Ascending aorta (tissue), 2 donors: Measurements from ENCODE around the gene MAP3K13. TPM values are rescaled to one million over a fixed set of nuclear protein-coding genes. Genes with fewer than 3 reads are reported as not detected.
A peak's percentile ranks its signal among the peaks of the same experiment; 100 is the strongest.

ENCODE experiments used
- DNase-seq, 2 donors: peaks; one replicate each; pipeline ENCODE4 v3.0.0-alpha.2; 2019; ENCODE audit warnings: low spot score in 2 of 2
- H3K27ac ChIP-seq, 2 donors: fragments of 200-600 bp; sonication (generic); one replicate each; pipeline ENCODE4 v1.5.1; 2016 to 2017; ENCODE audit warnings: mild to moderate bottlenecking in 1 of 2
- H3K27me3 ChIP-seq: fragments of 200-600 bp; sonication (generic); one replicate; pipeline ENCODE4 v1.5.1; 2017
- H3K36me3 ChIP-seq, 2 donors: fragments of 200-600 bp; sonication (generic); one replicate each; pipeline ENCODE4 v1.5.1; 2016
- H3K4me1 ChIP-seq, 2 donors: fragments of 200-600 bp; sonication (generic); one replicate each; pipeline ENCODE4 v1.5.1; 2016 to 2017; ENCODE audit warnings: mild to moderate bottlenecking in 1 of 2
- H3K4me3 ChIP-seq, 2 donors: fragments of 200-600 bp; sonication (generic); one replicate each; pipeline ENCODE4 v1.5.1; 2016 to 2017; ENCODE audit warnings: mild to moderate bottlenecking in 1 of 2
- H3K9me3 ChIP-seq, 2 donors: fragments of 200-600 bp; sonication (generic); one replicate each; pipeline ENCODE4 v1.5.1; 2016
- intact Hi-C: fragments of 100-400 bp; cut with DNase I; formaldehyde crosslinking; loops from one replicate; pipeline ENCODE4 v1.15.1; 2023
- total RNA-seq: library from RNA; depleted of rRNA; stranded (reverse); fragments of >200 nt; gene quantifications from one replicate; pipeline ENCODE4 v1.1.0, GENCODE V29; 2016
- TF ChIP-seq, protein P1 (sequence below), 3 experiments: fragments of 200-600 bp in 2 of 3; fragments of 450-650 bp in 1 of 3; sonication (generic) in 2 of 3; IDR thresholded peaks; one replicate each; pipeline ENCODE4 v1.5.1; 2016 to 2019; ENCODE audit warnings: antibody characterized with exemption in 3 of 3, mild to moderate bottlenecking in 1 of 3, moderate library complexity in 1 of 3

MAP3K13 gene, protein sequence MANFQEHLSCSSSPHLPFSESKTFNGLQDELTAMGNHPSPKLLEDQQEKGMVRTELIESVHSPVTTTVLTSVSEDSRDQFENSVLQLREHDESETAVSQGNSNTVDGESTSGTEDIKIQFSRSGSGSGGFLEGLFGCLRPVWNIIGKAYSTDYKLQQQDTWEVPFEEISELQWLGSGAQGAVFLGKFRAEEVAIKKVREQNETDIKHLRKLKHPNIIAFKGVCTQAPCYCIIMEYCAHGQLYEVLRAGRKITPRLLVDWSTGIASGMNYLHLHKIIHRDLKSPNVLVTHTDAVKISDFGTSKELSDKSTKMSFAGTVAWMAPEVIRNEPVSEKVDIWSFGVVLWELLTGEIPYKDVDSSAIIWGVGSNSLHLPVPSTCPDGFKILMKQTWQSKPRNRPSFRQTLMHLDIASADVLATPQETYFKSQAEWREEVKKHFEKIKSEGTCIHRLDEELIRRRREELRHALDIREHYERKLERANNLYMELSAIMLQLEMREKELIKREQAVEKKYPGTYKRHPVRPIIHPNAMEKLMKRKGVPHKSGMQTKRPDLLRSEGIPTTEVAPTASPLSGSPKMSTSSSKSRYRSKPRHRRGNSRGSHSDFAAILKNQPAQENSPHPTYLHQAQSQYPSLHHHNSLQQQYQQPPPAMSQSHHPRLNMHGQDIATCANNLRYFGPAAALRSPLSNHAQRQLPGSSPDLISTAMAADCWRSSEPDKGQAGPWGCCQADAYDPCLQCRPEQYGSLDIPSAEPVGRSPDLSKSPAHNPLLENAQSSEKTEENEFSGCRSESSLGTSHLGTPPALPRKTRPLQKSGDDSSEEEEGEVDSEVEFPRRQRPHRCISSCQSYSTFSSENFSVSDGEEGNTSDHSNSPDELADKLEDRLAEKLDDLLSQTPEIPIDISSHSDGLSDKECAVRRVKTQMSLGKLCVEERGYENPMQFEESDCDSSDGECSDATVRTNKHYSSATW
- 21.9 TPM for total RNA-seq

DNA sequence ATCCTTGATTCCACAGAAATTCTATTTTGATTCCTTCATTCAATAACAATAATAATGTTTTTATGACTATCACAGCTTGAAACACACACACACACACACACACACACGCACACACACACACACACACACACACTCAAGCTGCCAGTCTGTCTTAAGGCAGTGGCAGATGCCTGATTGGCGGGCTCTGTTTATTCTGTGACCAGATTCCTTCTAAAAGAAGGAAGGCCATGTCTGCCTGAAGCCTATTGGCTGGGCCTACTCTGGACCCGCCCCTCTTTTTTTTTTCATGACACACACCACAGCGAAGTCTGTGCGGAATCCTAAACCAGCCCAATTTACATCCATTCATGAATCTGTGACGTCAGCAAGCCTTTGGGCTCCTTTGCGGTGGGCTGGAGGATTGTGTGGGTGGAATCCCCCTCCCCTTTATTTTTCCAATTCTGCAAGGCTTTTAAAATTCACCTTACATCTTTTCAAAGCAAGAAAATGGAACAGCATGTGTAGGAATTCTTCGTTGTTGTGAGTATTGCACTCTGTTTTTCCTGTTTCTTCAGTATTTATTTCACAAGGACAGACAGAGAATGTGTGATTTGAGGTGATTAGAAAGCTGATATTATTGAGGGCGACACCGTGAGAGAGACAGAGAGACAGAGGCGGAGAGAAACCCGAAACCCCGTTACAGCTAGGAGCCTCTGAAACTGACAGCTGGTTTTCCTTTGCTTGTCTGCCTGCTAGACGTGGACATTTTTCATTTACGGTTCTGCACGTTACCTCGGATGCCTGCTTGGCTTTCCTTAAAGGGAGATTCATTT lies at the start of gene MAP3K13:
Gene MAP3K13 (plus strand): TSS at position 287 of the 812 bp plus-strand sequence. CDS start 65,446 bp downstream, outside the sequence.
- DNase-seq, result peak; percentile 78 to 93
- intact Hi-C loops, result loop anchor here (5.0 to 10.0 kb wide), 3 partner anchors 81 to 224 kb away; partner anchors contain the start of genes LIPH and SENP2
- TF ChIP-seq, protein P1, sequence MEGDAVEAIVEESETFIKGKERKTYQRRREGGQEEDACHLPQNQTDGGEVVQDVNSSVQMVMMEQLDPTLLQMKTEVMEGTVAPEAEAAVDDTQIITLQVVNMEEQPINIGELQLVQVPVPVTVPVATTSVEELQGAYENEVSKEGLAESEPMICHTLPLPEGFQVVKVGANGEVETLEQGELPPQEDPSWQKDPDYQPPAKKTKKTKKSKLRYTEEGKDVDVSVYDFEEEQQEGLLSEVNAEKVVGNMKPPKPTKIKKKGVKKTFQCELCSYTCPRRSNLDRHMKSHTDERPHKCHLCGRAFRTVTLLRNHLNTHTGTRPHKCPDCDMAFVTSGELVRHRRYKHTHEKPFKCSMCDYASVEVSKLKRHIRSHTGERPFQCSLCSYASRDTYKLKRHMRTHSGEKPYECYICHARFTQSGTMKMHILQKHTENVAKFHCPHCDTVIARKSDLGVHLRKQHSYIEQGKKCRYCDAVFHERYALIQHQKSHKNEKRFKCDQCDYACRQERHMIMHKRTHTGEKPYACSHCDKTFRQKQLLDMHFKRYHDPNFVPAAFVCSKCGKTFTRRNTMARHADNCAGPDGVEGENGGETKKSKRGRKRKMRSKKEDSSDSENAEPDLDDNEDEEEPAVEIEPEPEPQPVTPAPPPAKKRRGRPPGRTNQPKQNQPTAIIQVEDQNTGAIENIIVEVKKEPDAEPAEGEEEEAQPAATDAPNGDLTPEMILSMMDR (IDR thresholded peaks at IDR 0.05), result no peak
- Histone ChIP-seq H3K4me1 (peaks cover 0 to 7% of the 10 kb centered on the region in 2 donors), H3K9me3 (no peaks in the 10 kb centered on the region), H3K4me3 (peak within 1 kb of the TSS; percentile 51 to 66), H3K27me3 (no peaks in the 10 kb centered on the region), H3K36me3 (no peaks in the 10 kb centered on the region), H3K27ac (peak within 1 kb of the TSS; percentile 5 to 35)

DNA sequence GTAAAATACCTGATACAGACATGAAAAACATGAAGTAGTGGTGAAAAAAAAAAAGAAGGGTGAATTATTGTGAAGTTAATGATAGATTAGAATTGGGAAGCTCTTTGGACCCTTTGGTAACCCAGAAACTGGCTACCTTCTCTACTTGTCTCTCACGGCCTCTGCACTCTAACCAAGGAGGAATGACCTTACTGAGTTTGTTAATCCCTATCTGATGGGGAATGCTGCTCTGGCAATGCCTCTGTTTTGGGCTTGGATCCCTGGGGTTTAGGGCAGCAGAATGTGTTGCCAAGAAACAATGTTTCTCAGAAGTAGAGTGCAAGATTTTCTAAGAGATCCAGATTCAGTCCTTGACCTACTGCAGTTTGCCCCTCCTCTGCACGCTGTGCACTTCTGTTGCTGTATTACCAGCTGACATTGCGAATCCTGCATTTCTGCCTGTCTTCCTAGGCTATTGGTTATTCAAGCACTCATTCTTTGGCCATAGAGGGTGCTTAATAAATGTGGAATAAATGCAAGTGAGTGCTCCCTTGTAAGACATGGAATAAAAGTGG lies 49.2 kb upstream of the MAP3K13 start:
- no peak for DNase-seq
- Histone ChIP-seq H3K36me3 (peaks cover 0 to 8% of the 10 kb centered on the region in 2 donors), H3K27ac (no peak overlapping the region), H3K4me1 (no peaks in the 10 kb centered on the region), H3K4me3 (no peak overlapping the region), H3K27me3 (no peaks in the 10 kb centered on the region), H3K9me3 (peaks cover 0 to 15% of the 10 kb centered on the region in 2 donors)
- intact Hi-C loops, result no loop called here
- TF ChIP-seq, protein P1 (IDR thresholded peaks at IDR 0.05), result no peak

DNA sequence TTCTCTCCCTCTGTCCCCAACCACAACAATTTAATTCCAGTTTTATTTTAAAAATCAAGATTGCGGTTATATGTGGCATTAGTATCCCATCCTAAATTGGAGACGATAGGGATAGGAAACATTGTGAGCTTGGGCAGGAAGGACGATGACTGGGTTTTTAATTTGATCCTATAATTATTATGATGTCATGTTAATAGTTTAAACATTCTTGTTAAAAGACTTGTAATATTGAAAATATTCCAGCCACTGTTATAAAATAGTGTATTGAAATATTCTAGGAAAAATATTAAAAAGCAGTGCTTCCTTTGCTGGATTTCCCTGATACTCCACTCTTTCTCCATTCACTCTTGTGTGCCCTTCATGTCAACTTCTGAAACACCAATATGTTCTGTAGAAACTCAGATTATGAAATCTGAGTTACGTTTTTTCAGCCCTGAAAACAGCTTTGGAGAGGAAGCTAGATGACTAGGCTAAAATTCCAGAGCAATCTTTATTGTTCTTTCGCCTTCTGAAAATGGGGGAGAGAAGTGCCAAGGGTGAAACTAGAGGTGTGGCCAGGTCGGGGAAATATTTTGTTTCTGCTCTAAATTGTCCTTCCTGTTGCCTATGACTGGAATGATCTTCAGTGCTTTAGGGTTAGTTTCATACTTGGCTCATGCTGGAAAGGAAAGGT lies 46.1 kb upstream of the MAP3K13 start:
- Histone ChIP-seq H3K27ac (peak overlapping the region; percentile 16 to 21), H3K27me3 (no peaks in the 10 kb centered on the region), H3K4me1 (no peaks in the 10 kb centered on the region), H3K36me3 (no peaks in the 10 kb centered on the region), H3K4me3 (peak overlapping the region in 1 of 2 donors; percentile 5), H3K9me3 (no peaks in the 10 kb centered on the region)
- TF ChIP-seq, protein P1 (IDR thresholded peaks at IDR 0.05), result no peak
- no peak for DNase-seq
- intact Hi-C loops, result no loop called here

DNA sequence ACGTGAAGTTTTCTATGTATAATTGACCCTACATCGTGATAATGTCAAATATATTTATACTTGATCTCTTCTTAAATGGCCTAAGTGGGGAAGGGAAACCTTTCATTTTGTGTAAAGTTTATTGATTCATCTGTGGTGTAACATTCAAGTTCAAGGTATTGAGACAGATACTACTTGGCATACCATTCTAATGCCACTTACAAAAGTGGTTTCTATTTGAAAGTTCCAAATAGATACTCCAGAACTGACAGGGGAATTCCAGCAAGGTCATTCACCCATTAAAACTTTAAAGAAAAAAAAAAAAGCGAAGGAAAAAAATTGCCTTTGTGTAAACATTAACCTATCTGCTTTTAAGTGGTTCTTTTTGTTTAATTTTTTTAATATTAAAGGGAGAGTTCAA lies 45.3 kb upstream of the MAP3K13 start:
- no peaks in the 10 kb centered on the region for H3K27me3 ChIP-seq
- TF ChIP-seq, protein P1 (IDR thresholded peaks at IDR 0.05), result no peak
- no peak overlapping the region for H3K4me3 ChIP-seq
- DNase-seq, result no peak
- no peaks in the 10 kb centered on the region for H3K9me3 ChIP-seq
- no peaks in the 10 kb centered on the region for H3K36me3 ChIP-seq
- H3K27ac ChIP-seq, result peak overlapping the region in 1 of 2 donors; percentile 21
- intact Hi-C loops, result no loop called here
- no peaks in the 10 kb centered on the region for H3K4me1 ChIP-seq
